COLO668 (cell line): ENCODE data around the gene MOCS1.

Experiments
- DNase-seq: peaks from one replicate; lab custom pipeline; 2025; ENCODE audit not compliant: unreplicated experiment; lab: John Stamatoyannopoulos, UW

Gene MOCS1

DNA sequence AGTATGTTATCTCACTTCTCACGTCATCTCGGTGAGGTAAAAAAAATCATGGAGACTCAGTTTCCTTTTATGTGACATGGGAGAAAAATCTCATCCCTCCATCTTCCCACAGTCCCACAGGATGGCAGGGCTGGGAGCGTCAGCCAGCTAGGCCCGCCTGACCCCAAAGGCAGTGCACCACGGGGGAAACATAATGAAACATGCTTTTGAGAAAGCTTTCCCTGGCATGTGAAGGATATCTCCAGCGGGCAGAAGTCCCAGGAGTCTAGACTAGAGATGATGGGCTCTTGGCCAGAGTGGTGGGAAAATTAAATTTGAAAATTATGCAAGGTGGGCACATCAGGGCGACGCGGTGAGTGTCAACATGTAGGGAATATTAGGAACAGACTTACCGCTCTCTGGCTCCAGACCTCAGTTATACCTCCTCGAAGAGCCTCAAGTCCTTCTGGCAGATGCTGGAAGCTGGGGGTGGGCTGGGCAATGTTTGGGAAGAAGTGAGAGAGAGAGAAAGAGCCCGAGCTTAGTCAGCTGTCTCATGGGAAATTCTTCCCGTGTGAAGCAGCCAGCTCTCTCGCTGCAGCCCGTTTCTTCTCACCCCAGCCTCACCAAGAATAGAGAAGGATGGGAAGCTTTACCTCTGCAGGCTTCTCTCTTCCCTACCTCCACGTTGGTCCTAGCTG, 52.3 kb downstream of the MOCS1 start:
- DNase-seq, result no peak

DNA sequence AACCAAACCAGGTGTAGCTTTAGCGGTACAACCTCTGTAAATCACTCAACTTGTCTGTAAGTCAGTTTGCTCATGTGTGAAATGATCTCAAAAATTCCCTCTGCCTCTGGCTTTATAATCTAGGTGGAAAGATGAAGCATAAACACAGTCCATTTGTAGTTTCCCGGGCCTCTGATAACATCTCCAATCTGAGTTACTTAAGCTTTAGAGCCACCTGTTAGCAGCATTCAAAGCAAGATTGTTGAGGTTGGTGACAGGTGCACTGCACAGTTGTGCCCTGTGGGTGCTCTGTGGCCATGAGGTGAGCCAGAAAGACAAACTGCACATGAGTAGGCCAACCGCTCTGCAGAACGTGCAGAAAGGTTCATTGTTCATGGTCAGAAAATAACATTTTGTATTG, 53.7 kb downstream of the MOCS1 start:
- DNase-seq, result peak; percentile 2

DNA sequence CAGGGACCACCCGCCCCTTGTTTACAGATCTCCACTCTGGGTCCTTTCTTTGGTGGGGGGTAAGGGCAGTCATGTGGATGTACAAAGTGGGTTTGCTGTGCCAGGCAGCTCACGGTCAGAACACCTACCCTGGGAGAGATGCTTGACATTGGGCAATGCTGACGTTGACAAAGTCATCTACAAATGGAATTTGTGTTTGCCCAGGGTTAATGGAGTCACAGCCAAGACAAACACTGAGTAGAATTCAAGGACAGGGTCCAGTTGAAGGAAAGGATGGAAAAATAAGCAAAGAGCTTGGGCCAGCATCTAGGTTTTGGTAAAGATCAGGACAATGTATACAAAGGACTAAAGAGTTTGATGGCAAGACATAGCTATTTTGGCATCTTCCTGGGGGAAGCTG, 54.7 kb downstream of the MOCS1 start:
- DNase-seq, result no peak

DNA sequence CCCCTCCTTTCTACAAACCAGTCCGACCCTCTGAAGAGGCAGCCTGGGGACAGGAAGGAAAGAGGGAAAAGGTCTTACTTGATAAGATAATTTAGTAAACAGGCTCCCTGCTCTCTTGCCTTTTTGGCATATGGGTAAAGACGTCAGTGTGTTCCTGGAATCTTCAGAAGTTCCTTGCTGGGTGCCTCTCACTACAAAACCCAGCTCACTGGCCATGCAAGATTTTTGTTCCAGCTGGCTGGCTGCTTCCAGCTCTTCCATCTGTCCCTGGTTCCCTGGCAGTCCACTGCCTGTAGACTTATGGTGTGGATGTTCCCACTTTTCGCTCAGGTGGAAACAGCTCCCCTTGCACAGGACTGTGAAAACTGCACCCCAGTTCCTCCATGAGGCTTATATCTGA, 57.4 kb downstream of the MOCS1 start:
- DNase-seq, result no peak

DNA sequence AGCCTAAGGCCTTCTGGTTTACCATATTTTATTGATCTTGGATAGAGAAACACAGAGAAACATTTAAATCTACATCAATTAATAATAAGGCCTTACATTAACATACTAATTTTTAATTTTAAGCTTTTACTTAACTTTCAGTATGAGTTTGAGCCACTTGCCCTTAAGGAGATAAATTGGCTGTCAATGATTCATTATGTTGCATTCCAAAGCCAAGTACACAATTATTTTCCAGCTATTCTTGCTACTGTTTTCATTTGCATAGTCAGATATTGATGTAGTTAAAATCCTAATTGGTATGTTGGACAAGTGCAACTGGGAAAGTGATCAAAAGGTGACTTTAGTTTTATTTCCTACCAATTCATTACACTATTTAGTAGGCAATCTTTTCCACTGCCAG, 58.2 kb downstream of the MOCS1 start:
- no peak for DNase-seq

DNA sequence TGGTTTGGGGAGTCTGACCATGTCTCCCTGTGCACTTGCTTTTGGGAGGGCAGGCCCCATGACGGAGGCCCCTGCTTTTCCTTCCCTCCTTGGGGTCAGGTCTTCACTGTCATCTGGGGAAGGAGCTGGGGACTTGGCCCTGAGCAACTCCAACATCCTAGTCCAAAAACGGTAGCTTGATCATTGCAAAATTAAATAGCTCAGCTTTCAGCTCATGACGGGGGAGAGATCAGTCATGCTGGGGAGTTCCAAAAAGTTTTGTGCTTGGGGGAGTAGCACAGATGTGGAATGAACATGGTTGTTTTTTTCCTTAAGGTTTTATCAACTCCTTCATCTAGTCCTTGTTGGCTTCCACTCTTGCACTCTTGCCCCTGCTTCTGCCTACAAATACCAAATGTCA, 60.8 kb downstream of the MOCS1 start:
- DNase-seq, result no peak

DNA sequence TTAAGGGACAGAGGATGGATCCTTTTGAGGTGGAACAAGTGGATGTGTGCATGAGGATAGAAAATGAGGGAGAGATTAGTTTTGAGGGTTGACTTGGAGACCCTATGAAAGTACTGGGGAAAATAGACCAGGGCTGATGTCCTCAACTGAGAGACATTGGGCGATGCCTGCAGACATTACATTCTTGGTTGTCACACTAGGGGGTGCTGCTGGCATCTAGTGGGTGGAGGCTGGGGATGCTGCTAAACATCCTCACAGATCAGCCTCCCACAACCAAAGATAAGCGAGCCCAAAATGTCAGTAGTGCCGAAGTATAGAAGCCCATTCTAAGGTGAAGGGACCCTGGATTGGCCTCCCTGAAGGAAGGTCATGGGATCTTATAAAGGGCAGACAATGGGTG, 63.3 kb downstream of the MOCS1 start:
- no peak for DNase-seq

DNA sequence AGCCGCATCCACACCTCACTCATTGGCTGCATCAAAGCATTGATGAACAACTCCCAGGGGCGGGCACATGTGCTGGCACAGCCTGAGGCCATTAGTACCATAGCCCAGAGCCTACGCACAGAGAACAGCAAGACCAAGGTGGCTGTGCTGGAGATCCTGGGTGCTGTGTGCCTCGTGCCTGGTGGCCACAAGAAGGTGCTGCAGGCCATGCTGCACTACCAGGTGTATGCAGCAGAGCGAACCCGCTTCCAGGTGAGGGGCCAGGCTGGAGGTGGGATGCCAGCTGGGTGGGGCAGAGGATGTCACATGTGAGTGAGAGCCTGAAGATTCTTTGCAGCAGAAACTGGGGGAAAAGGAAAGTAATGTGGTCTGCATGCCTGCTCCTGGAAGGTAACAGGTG, 66.7 kb downstream of the MOCS1 start:
- peak; percentile 1 for DNase-seq

DNA sequence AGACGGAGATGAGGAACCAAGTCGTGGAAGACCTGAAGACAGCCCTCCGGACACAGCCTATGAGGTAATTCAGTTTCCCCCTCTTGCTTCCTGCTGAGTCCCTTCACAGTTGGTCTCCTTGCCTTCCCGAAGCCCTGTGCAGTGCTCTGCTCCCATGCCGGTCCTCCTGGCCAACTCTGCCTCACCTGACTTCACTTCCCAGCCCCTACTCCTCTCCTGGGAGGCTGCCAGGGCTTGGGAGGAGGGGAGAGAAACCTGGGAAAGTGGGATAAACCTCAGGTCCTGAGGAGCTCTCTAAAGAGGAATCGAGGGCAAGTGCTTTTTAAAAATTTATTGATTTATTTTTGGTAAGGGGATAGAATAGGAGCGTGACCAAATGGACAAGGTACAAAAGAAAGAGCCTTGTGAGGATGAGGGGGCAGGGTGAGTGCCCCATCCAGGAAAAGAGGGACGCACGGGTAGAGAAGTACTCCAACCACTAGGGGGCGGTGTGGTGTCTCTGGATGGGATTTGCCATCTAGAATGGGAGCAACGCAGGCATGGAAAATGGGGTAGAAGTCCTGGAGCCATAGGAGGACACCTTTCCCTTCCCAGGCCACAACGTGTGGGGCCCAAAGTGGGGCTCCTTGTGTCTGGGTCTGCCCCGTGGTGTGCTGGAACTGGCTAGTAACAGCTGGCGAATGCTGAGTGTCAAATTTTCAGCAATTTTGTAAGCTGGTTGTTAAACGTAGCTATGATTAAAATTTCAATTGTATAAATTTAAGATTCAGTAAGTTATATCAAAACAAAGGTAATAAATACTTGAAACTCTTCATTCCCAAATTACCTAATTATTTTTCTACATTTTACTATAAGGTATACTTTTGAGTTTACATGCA, 69.0 kb downstream of the MOCS1 start:
- DNase-seq, result peak; percentile 58

DNA sequence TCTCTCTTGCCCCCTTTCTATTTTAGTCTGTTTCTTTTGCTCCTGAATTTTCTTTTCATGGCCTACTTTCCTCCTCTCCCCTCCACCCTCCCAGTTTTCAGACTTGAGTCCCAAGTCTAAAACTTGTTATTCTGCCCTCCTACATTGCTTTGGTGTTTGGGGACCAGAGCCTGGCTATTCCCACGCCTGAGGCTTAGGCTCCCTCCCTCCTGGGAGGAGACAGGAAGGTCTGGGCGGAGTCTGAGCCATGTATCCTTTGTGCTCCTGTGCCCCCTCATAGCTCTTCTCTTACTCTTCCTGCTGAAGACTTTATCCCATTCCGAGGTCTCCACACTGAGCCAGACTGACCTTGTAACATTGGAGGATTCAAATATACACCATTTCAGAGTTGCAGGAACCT, 72.6 kb downstream of the MOCS1 start:
- no peak for DNase-seq

DNA sequence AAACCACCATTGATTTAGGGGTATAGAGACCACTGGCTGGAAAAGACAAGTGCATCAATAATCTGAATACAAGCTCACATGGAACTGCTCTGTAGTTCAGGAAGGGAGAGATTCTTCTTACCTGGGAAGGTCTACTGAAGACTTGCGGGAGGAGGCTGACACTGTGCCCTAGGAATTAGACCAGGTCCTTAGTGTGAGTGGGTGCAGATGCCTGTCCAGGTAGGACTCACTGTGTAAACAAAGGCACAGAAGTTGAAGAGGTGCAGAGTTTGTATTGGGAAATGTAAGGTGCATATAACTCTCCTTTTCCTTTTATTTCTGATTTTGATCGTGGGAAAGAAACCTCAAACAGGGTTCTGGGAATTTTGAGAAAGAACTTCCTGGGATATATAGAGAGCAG, 75.2 kb downstream of the MOCS1 start:
- no peak for DNase-seq

DNA sequence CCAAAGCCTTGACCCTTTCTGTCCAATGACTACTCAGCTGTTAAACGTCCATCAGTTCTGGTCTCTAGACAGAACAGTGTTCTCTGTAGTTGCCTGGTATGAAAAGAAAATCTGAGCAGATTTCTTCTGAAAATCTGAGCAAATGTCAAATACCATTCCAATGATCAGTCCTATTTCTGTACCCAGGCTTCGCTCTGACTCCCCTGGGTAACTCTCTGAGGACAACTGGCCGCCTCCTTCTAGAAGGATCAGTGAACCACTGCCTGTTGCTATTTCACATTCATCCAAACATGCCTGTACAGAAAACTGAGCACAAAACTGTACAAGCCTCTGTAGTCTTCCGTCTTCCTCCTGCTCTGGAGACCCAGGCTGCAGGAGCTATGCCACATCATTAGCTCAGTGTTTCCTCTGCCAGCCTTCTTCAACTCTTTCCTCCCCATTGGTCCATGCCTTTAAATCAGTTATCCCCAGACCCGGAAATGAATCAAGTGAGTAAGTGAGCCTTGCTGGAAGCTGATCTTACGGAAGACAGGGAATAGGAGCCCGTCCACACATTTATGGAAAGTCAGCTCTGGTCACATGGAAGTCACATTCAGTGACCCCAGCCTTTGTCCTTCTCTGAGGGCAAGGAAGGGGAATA, 78.8 kb downstream of the MOCS1 start:
- no peak for DNase-seq
